ENCODE results near the gene SMCO3. TPM values are rescaled to one million over a fixed set of nuclear protein-coding genes. Genes with fewer than 3 reads are reported as not detected.

Gene SMCO3
- total and polyA plus RNA-seq, 2 of the 13 experiments (the other 11 are each of a cell fraction or from before 2014, with no cell fraction given), result 0.29 to 0.42 TPM

DNA sequence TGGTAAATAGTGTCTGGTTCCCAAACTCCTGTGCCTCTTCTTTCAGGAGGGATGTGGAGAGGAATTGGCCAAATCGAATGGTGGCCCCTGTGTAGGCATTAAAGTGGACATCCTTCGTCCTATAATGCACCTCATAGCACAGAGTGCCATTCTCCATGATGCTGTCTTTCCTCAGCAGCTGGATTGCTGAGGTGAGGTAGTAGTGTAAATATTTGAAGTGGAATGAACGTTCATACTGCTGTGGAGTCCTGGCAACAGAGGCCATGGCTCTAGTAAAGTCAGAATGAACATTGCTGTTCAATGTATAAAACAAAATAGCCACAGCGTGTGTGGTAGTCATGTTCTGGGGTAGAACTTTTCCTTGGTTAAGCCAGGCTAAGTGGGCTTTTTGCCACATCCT is 26.6 kb upstream of the SMCO3 start (continued):
- TF ChIP-seq, protein P1, sequence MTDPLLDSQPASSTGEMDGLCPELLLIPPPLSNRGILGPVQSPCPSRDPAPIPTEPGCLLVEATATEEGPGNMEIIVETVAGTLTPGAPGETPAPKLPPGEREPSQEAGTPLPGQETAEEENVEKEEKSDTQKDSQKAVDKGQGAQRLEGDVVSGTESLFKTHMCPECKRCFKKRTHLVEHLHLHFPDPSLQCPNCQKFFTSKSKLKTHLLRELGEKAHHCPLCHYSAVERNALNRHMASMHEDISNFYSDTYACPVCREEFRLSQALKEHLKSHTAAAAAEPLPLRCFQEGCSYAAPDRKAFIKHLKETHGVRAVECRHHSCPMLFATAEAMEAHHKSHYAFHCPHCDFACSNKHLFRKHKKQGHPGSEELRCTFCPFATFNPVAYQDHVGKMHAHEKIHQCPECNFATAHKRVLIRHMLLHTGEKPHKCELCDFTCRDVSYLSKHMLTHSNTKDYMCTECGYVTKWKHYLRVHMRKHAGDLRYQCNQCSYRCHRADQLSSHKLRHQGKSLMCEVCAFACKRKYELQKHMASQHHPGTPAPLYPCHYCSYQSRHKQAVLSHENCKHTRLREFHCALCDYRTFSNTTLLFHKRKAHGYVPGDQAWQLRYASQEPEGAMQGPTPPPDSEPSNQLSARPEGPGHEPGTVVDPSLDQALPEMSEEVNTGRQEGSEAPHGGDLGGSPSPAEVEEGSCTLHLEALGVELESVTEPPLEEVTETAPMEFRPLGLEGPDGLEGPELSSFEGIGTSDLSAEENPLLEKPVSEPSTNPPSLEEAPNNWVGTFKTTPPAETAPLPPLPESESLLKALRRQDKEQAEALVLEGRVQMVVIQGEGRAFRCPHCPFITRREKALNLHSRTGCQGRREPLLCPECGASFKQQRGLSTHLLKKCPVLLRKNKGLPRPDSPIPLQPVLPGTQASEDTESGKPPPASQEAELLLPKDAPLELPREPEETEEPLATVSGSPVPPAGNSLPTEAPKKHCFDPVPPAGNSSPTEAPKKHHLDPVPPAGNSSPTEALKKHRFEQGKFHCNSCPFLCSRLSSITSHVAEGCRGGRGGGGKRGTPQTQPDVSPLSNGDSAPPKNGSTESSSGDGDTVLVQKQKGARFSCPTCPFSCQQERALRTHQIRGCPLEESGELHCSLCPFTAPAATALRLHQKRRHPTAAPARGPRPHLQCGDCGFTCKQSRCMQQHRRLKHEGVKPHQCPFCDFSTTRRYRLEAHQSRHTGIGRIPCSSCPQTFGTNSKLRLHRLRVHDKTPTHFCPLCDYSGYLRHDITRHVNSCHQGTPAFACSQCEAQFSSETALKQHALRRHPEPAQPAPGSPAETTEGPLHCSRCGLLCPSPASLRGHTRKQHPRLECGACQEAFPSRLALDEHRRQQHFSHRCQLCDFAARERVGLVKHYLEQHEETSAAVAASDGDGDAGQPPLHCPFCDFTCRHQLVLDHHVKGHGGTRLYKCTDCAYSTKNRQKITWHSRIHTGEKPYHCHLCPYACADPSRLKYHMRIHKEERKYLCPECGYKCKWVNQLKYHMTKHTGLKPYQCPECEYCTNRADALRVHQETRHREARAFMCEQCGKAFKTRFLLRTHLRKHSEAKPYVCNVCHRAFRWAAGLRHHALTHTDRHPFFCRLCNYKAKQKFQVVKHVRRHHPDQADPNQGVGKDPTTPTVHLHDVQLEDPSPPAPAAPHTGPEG (CRISPR knock-in tag; IDR thresholded peaks at IDR 0.05), result no peak
- TF ChIP-seq SOX13 (IDR thresholded peaks at IDR 0.05) (no peak), SOX13 (CRISPR knock-in tag; conservative IDR thresholded peaks at IDR 0.05 in 1 of 2, IDR thresholded peaks at IDR 0.05 in 1 of 2) (peak in 1 of 2 experiments; percentile 12; a peak in 1 of 4 replicates), TOPORS (CRISPR knock-in tag; IDR thresholded peaks at IDR 0.05) (no peak), ELF1 (CRISPR knock-in tag; IDR thresholded peaks at IDR 0.05) (no peak), NKX3-1 (CRISPR knock-in tag; IDR thresholded peaks at IDR 0.05) (no peak), FOXA3 (CRISPR knock-in tag; IDR thresholded peaks at IDR 0.05) (peak; percentile 58; the same call in 1 of the 2 replicates), ZNF329 (CRISPR knock-in tag; IDR thresholded peaks at IDR 0.05; ENCODE audit: low read depth) (no peak), ZNF878 (CRISPR knock-in tag; IDR thresholded peaks at IDR 0.05) (no peak), NBN (conservative IDR thresholded peaks at IDR 0.05) (no peak), SP140L (CRISPR knock-in tag; IDR thresholded peaks at IDR 0.05; ENCODE audit: borderline replicate concordance) (no peak), GTF2F1 (IDR thresholded peaks at IDR 0.05; ENCODE audit: low read length) (no peak), ZNF552 (CRISPR knock-in tag; IDR thresholded peaks at IDR 0.05; ENCODE audit: borderline replicate concordance) (no peak), SIX1 (CRISPR knock-in tag; IDR thresholded peaks at IDR 0.05; ENCODE audit: borderline replicate concordance) (no peak), ZNF768 (CRISPR knock-in tag; IDR thresholded peaks at IDR 0.05) (no peak), SATB2 (CRISPR knock-in tag; IDR thresholded peaks at IDR 0.05) (no peak), RXRB (CRISPR knock-in tag; IDR thresholded peaks at IDR 0.05; ENCODE audit: borderline replicate concordance) (peak; percentile 39; the same call in 1 of the 2 replicates), ZFP90 (CRISPR knock-in tag; IDR thresholded peaks at IDR 0.05; ENCODE audit: borderline replicate concordance) (no peak), ZNF619 (CRISPR knock-in tag; IDR thresholded peaks at IDR 0.05) (no peak), ZFP37 (CRISPR knock-in tag; IDR thresholded peaks at IDR 0.05; ENCODE audit: borderline replicate concordance) (no peak), ZNF326 (CRISPR knock-in tag; IDR thresholded peaks at IDR 0.05; ENCODE audit: borderline replicate concordance) (no peak), HNRNPUL1 (IDR thresholded peaks at IDR 0.05; ENCODE audit: low read depth, low read length) (no peak)
- TF ChIP-seq, protein P2, sequence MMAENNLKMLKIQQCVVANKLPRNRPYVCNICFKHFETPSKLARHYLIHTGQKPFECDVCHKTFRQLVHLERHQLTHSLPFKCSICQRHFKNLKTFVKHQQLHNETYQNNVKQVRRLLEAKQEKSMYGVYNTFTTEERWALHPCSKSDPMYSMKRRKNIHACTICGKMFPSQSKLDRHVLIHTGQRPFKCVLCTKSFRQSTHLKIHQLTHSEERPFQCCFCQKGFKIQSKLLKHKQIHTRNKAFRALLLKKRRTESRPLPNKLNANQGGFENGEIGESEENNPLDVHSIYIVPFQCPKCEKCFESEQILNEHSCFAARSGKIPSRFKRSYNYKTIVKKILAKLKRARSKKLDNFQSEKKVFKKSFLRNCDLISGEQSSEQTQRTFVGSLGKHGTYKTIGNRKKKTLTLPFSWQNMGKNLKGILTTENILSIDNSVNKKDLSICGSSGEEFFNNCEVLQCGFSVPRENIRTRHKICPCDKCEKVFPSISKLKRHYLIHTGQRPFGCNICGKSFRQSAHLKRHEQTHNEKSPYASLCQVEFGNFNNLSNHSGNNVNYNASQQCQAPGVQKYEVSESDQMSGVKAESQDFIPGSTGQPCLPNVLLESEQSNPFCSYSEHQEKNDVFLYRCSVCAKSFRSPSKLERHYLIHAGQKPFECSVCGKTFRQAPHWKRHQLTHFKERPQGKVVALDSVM (CRISPR knock-in tag; IDR thresholded peaks at IDR 0.05), result no peak
- TF ChIP-seq, protein P3, sequence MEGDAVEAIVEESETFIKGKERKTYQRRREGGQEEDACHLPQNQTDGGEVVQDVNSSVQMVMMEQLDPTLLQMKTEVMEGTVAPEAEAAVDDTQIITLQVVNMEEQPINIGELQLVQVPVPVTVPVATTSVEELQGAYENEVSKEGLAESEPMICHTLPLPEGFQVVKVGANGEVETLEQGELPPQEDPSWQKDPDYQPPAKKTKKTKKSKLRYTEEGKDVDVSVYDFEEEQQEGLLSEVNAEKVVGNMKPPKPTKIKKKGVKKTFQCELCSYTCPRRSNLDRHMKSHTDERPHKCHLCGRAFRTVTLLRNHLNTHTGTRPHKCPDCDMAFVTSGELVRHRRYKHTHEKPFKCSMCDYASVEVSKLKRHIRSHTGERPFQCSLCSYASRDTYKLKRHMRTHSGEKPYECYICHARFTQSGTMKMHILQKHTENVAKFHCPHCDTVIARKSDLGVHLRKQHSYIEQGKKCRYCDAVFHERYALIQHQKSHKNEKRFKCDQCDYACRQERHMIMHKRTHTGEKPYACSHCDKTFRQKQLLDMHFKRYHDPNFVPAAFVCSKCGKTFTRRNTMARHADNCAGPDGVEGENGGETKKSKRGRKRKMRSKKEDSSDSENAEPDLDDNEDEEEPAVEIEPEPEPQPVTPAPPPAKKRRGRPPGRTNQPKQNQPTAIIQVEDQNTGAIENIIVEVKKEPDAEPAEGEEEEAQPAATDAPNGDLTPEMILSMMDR (CRISPR knock-in tag; IDR thresholded peaks at IDR 0.05), result no peak
